ENCODE data around the gene TMEM176B.

The TMEM176B gene

GRCh38 chr7:150806863-150807262 lies 6.7 kb upstream of the TMEM176B start:
- no peaks in the 10 kb centered on the region for H3K4me1 ChIP-seq
- TF ChIP-seq Cebpa-rat (IDR thresholded peaks at IDR 0.05), result no peak

GRCh38 chr7:150806454-150806853 lies 6.3 kb upstream of the TMEM176B start:
- Histone ChIP-seq H3K27me3 (no peaks in the 10 kb centered on the region), H3K27ac (no peak overlapping the region), H3K9ac (no peak overlapping the region), H3K36me3 (0 out of 22 replicates have a peak, but pooled peaks cover 0 to 2% (median 0%) of the 10 kb centered on the region in 11 experiments), H3K4me1 (no peaks in the 10 kb centered on the region), H3K9me3 (replicated peaks in 1 of 11) (peaks cover 22 to 41% (median 30%) of the 10 kb centered on the region in 11 experiments), H3K4me3 (no peak overlapping the region), H4K20me1 (no peaks in the 10 kb centered on the region), H3K4me2 (no peak overlapping the region)
- no peak for TF ChIP-seq Cebpa-rat (IDR thresholded peaks at IDR 0.05)

More at GRCh38 chr7:150806863-150807262, 6.7 kb upstream of the TMEM176B start:
- H3K9me3 ChIP-seq (replicated peaks in 1 of 11), result peaks cover 22 to 37% (median 29%) of the 10 kb centered on the region in 11 experiments
- H3K4me3 ChIP-seq, result no peak overlapping the region
- no peaks in the 10 kb centered on the region for H3K27me3 ChIP-seq
- no peak overlapping the region for H3K4me2 ChIP-seq
- 0 out of 22 replicates have a peak, but pooled peaks cover 0 to 2% (median 0%) of the 10 kb centered on the region in 11 experiments for H3K36me3 ChIP-seq
- no peak overlapping the region for H3K9ac ChIP-seq
- H4K20me1 ChIP-seq, result no peaks in the 10 kb centered on the region
- H3K27ac ChIP-seq, result no peak overlapping the region

GRCh38 chr7:150805864-150806263 lies 5.7 kb upstream of the TMEM176B start:
- Histone ChIP-seq H3K9ac (no peak overlapping the region), H3K4me1 (no peaks in the 10 kb centered on the region), H3K4me2 (no peak overlapping the region), H4K20me1 (no peaks in the 10 kb centered on the region), H3K4me3 (no peak overlapping the region), H3K27me3 (no peaks in the 10 kb centered on the region), H3K36me3 (0 out of 22 replicates have a peak, but pooled peaks cover 0 to 2% (median 0%) of the 10 kb centered on the region in 11 experiments), H3K9me3 (replicated peaks in 1 of 11) (peaks cover 22 to 47% (median 35%) of the 10 kb centered on the region in 11 experiments), H3K27ac (no peak overlapping the region)
- no peak for TF ChIP-seq Cebpa-rat (IDR thresholded peaks at IDR 0.05)

- no peak for TF ChIP-seq Cebpa-rat (IDR thresholded peaks at IDR 0.05)
- 0 out of 22 replicates have a peak, but pooled peaks cover 0 to 2% (median 0%) of the 10 kb centered on the region in 11 experiments for H3K36me3 ChIP-seq
- H3K9me3 ChIP-seq (replicated peaks in 1 of 11), result peaks cover 22 to 53% (median 36%) of the 10 kb centered on the region in 11 experiments
- no peak overlapping the region for H3K4me2 ChIP-seq
- H3K4me1 ChIP-seq, result no peaks in the 10 kb centered on the region
- H4K20me1 ChIP-seq, result no peaks in the 10 kb centered on the region
- no peak overlapping the region for H3K4me3 ChIP-seq
- no peaks in the 10 kb centered on the region for H3K27me3 ChIP-seq
- no peak overlapping the region for H3K27ac ChIP-seq
- no peak overlapping the region for H3K9ac ChIP-seq
Measured at GRCh38 chr7:150804802-150805201, 4.6 kb upstream of the TMEM176B start.

GRCh38 chr7:150803161-150803860 lies 3.1 kb upstream of the TMEM176B start:
- no peaks in the 10 kb centered on the region for H3K27me3 ChIP-seq
- no peak for TF ChIP-seq Cebpa-rat (IDR thresholded peaks at IDR 0.05)

GRCh38 chr7:150801946-150802771 lies 2.0 kb upstream of the TMEM176B start:
- Histone ChIP-seq H3K4me2 (no peak overlapping the region), H3K9ac (no peak overlapping the region), H3K27me3 (no peaks in the 10 kb centered on the region), H3K9me3 (replicated peaks in 1 of 11) (peaks cover 18 to 44% (median 32%) of the 10 kb centered on the region in 11 experiments), H3K4me1 (no peaks in the 10 kb centered on the region), H3K27ac (no peak overlapping the region), H4K20me1 (no peaks in the 10 kb centered on the region), H3K4me3 (no peak overlapping the region), H3K36me3 (0 out of 22 replicates have a peak, but pooled peaks cover 0 to 2% (median 0%) of the 10 kb centered on the region in 11 experiments)
- no peak for TF ChIP-seq Cebpa-rat (IDR thresholded peaks at IDR 0.05)

More at GRCh38 chr7:150803161-150803860, 3.1 kb upstream of the TMEM176B start:
- H3K9ac ChIP-seq, result no peak overlapping the region
- no peaks in the 10 kb centered on the region for H4K20me1 ChIP-seq
- H3K36me3 ChIP-seq, result 0 out of 22 replicates have a peak, but pooled peaks cover 0 to 2% (median 0%) of the 10 kb centered on the region in 11 experiments
- peaks cover 22 to 54% (median 36%) of the 10 kb centered on the region in 11 experiments for H3K9me3 ChIP-seq (replicated peaks in 1 of 11)
- H3K4me3 ChIP-seq, result no peak overlapping the region
- H3K27ac ChIP-seq, result no peak overlapping the region
- H3K4me2 ChIP-seq, result no peak overlapping the region
- no peaks in the 10 kb centered on the region for H3K4me1 ChIP-seq

- Histone ChIP-seq H3K4me3 (no peak overlapping the region), H3K4me2 (no peak overlapping the region), H3K27me3 (no peaks in the 10 kb centered on the region)
Measured at GRCh38 chr7:150801242-150801945, 1.2 kb upstream of the TMEM176B start.

GRCh38 chr7:150800581-150801241 lies 547 bp upstream of the TMEM176B start, which contains the start of gene TMEM176A:
Gene TMEM176A, plus strand, starts transcription at chr7:150800769. Its CDS starts 782 bp downstream, at chr7:150801551.
- no peak for TF ChIP-seq Cebpa-rat (IDR thresholded peaks at IDR 0.05)
- H3K9me3 ChIP-seq (replicated peaks in 1 of 11), result peaks cover 3 to 31% (median 17%) of the 10 kb centered on the region in 11 experiments
- H4K20me1 ChIP-seq, result no peaks in the 10 kb centered on the region
- peaks cover 0 to 6% (median 3%) of the 10 kb centered on the region in 10 experiments; a peak in 7 of 20 replicates for H3K4me1 ChIP-seq
- 0 out of 22 replicates have a peak, but pooled peaks cover 0 to under 1% (median 0%) of the 10 kb centered on the region in 11 experiments for H3K36me3 ChIP-seq
- no peak within 1 kb of the TSS for H3K9ac ChIP-seq
- H3K4me3 ChIP-seq, result no peak within 1 kb of the TSS
- H3K27me3 ChIP-seq, result no peaks in the 10 kb centered on the region
- no peak within 1 kb of the TSS for H3K27ac ChIP-seq
- H3K4me2 ChIP-seq, result no peak within 1 kb of the TSS

More at GRCh38 chr7:150801242-150801945, 1.2 kb upstream of the TMEM176B start:
- H3K27ac ChIP-seq, result no peak overlapping the region
- H3K9ac ChIP-seq, result no peak overlapping the region
- H3K36me3 ChIP-seq, result 0 out of 22 replicates have a peak, but pooled peaks cover 0 to 2% (median 0%) of the 10 kb centered on the region in 11 experiments
- no peaks in the 10 kb centered on the region for H3K4me1 ChIP-seq
- H3K9me3 ChIP-seq (replicated peaks in 1 of 11), result peaks cover 10 to 37% (median 24%) of the 10 kb centered on the region in 11 experiments
- no peak for TF ChIP-seq Cebpa-rat (IDR thresholded peaks at IDR 0.05)
- no peaks in the 10 kb centered on the region for H4K20me1 ChIP-seq
